Measurements from ENCODE around the gene PRSS48. TPM values are rescaled to one million over a fixed set of nuclear protein-coding genes. Genes with fewer than 3 reads are reported as not detected.
A peak's percentile ranks its signal among the peaks of the same experiment; 100 is the strongest.

The PRSS48 gene
- total RNA-seq, 1 experiment from 2014 or later, result not detected

DNA sequence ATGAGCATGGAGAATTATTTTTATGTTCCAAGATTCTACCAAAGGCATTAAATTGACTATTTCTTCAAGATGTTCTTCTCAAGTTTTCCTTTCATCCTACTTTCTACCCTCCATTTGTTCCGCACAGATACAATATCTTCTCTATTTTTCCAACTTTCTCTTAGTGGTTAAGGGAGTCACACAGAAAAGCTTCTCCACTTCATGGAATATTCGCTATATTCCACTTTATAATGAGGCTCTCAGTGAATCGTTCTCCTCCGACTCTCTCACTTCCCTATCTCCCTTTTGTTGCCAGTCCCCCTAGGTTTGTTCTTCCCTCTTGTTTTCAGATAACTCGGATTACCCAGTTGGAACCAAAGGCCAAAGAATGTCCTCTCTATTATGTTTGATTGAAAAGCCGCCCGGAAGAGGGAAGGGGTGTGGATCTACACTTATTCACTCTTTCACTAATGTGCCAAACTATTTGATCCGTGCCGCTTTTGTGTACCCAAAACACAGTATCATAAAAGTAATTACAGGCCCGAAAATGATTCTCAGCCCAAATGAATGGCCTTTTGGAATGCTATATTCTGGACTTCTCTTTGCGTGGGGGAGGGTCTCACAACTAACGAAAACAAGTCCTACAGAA, 47.3 kb downstream of the PRSS48 start:
- no peaks in the 10 kb centered on the region for H4K20me1 ChIP-seq (ENCODE audit: control insufficient read depth, insufficient read depth, insufficient read length)
- no peak overlapping the region for H4K91ac ChIP-seq (ENCODE audit: insufficient read length, low read depth, low read length)
- no peak overlapping the region for H3T11ph ChIP-seq (ENCODE audit: low read length)
- H2BK15ac ChIP-seq (ENCODE audit: low read depth, low read length), result no peak overlapping the region
- H2AK5ac ChIP-seq (ENCODE audit: insufficient read length, low read length), result no peak overlapping the region
- TF ChIP-seq, protein P1, sequence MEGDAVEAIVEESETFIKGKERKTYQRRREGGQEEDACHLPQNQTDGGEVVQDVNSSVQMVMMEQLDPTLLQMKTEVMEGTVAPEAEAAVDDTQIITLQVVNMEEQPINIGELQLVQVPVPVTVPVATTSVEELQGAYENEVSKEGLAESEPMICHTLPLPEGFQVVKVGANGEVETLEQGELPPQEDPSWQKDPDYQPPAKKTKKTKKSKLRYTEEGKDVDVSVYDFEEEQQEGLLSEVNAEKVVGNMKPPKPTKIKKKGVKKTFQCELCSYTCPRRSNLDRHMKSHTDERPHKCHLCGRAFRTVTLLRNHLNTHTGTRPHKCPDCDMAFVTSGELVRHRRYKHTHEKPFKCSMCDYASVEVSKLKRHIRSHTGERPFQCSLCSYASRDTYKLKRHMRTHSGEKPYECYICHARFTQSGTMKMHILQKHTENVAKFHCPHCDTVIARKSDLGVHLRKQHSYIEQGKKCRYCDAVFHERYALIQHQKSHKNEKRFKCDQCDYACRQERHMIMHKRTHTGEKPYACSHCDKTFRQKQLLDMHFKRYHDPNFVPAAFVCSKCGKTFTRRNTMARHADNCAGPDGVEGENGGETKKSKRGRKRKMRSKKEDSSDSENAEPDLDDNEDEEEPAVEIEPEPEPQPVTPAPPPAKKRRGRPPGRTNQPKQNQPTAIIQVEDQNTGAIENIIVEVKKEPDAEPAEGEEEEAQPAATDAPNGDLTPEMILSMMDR (conservative IDR thresholded peaks at IDR 0.05), result no peak
- WGBS (ENCODE audit: extremely low coverage, insufficient read length, low lambda C conversion rate), result no CpG with 5 or more reads among the region's 12 CpGs
- H3K23ac ChIP-seq (ENCODE audit: insufficient read length, low read depth, low read length), result no peak overlapping the region
- Mint-ChIP-seq H3K27ac (peak overlapping the region; percentile 24 to 90 (median 85)), H3K4me1 (peaks cover 36 to 38% of the 10 kb centered on the region in 2 experiments), H3K36me3 (ENCODE audit: insufficient read depth in 1 of 3, low read depth in 3 of 3) (peaks cover 0 to 4% (median 1%) of the 10 kb centered on the region in 3 experiments; a peak in 3 of 7 replicates), H3K27me3 (ENCODE audit: low read depth) (peaks cover 2% of the 10 kb centered on the region), H3K9me3 (no peaks in the 10 kb centered on the region; a peak in 1 of 5 replicates), H3K4me3 (peak overlapping the region; percentile 68 to 90)
- no peak overlapping the region for H2BK12ac ChIP-seq (ENCODE audit: insufficient read length, low read depth, low read length)
- peaks cover 28% of the 10 kb centered on the region for H3K79me2 ChIP-seq (ENCODE audit: insufficient read depth, low read length)
- peak overlapping the region; percentile 57 for H3K9ac ChIP-seq (ENCODE audit: extremely low read depth, insufficient read length, low read length)
- H3K23me2 ChIP-seq (ENCODE audit: insufficient read length, low read depth, low read length, poor library complexity, severe bottlenecking), result peaks cover 7% of the 10 kb centered on the region
- no peaks in the 10 kb centered on the region for H3K27me3 ChIP-seq (ENCODE audit: insufficient read depth, low read length)
- peaks cover 2% of the 10 kb centered on the region; the same call in 1 of the 2 replicates for H3K4me1 ChIP-seq (ENCODE audit: insufficient read depth, low read length)
- peak overlapping the region; percentile 45 for H3K27ac ChIP-seq (ENCODE audit: insufficient read length, low read depth, low read length)
- H3K9me3 ChIP-seq (ENCODE audit: control insufficient read depth, low read depth, low read length), result no peaks in the 10 kb centered on the region
- H2BK20ac ChIP-seq (ENCODE audit: low read depth, low read length, poor library complexity, severe bottlenecking), result no peak overlapping the region
- H3K56ac ChIP-seq (ENCODE audit: insufficient read length, low read depth, low read length), result no peak overlapping the region
- H4K5ac ChIP-seq (ENCODE audit: insufficient read length, low read depth, low read length), result no peak overlapping the region
- no peaks in the 10 kb centered on the region for H3K79me1 ChIP-seq (ENCODE audit: insufficient read depth, low read depth, low read length, poor library complexity, severe bottlenecking)
- no peak overlapping the region for H3K14ac ChIP-seq (ENCODE audit: insufficient read depth, low read length)
- no peak overlapping the region for H4K8ac ChIP-seq (replicated peaks; ENCODE audit: insufficient read length, low read depth, low read length)
- H2AFZ ChIP-seq (ENCODE audit: low read length), result no peak overlapping the region
- DNase-seq, result no peak
- H3K18ac ChIP-seq (ENCODE audit: insufficient read length, low read depth, low read length), result peak overlapping the region; percentile 9
- no peak overlapping the region for H2BK5ac ChIP-seq (ENCODE audit: insufficient read length, low read length)
- H3K4me2 ChIP-seq (ENCODE audit: insufficient read depth, insufficient read length, low read length), result peak overlapping the region; percentile 46
- no peak overlapping the region for H2BK120ac ChIP-seq (ENCODE audit: low read depth, low read length, poor library complexity, severe bottlenecking)
- no peak overlapping the region for H3K4ac ChIP-seq (ENCODE audit: low read depth, low read length)

Data from H9 (cell line).